Lower leg skin (tissue), 3 donors: Measurements from ENCODE around the gene DNTTIP2.

Experiments used
- CTCF ChIP-seq, 3 donors: fragments of 450-650 bp; IDR thresholded peaks; one replicate each; pipeline ENCODE4 v1.5.1; 2016; ENCODE audit warnings: antibody characterized with exemption in 3 of 3, mild to moderate bottlenecking in 3 of 3, moderate library complexity in 2 of 3
- POLR2A ChIP-seq, 2 donors: fragments of 450-650 bp; IDR thresholded peaks; one replicate each; pipeline ENCODE4 v1.6.1; 2016 to 2017; ENCODE audit warnings: antibody characterized with exemption in 2 of 2, mild to moderate bottlenecking in 1 of 2, moderate library complexity in 1 of 2

GRCh38 chr1:93876244-93876643, 2.8 kb downstream of the DNTTIP2 start:
- TF ChIP-seq CTCF (IDR thresholded peaks at IDR 0.05) (no peak), POLR2A (IDR thresholded peaks at IDR 0.05) (no peak)
